Measurements from ENCODE around the gene SERPINA4.

The SERPINA4 gene

GRCh38 chr14:94581127-94581999 lies 20.1 kb downstream of the SERPINA4 start, which contains the start of gene SERPINA5:
Gene SERPINA5 (plus strand): TSS chr14:94581426. CDS start chr14:94587363, 5,937 bp downstream.
- Histone ChIP-seq H3K36me3 (ENCODE audit: control insufficient read depth, low read length) (no peaks in the 10 kb centered on the region), H3K4me3 (ENCODE audit: low read length) (no peak within 1 kb of the TSS), H3F3A (ENCODE audit: control insufficient read depth, insufficient read depth) (no peaks in the 10 kb centered on the region), H3K4me2 (ENCODE audit: low read length) (no peak within 1 kb of the TSS), H3K79me2 (ENCODE audit: control insufficient read depth, low read length) (no peaks in the 10 kb centered on the region), H3K27ac (ENCODE audit: low read depth, low read length) (no peak within 1 kb of the TSS), H4K20me1 (ENCODE audit: control insufficient read depth, insufficient read depth, low read depth, low read length) (no peaks in the 10 kb centered on the region), H3K9me2 (replicated peaks; ENCODE audit: control insufficient read depth, low read length) (no peaks in the 10 kb centered on the region), H3K4me1 (ENCODE audit: control insufficient read depth, low read length) (no peaks in the 10 kb centered on the region), H3K27me3 (ENCODE audit: control insufficient read depth, low read length) (peaks cover 10% of the 10 kb centered on the region; the same call in 1 of the 2 replicates), H3K9me3 (ENCODE audit: control insufficient read depth, insufficient read depth, low read length) (no peaks in the 10 kb centered on the region)
- TF ChIP-seq EZH2phosphoT487 (IDR thresholded peaks at IDR 0.05; ENCODE audit: borderline replicate concordance, low read length) (no peak), CTCF (IDR thresholded peaks at IDR 0.05; ENCODE audit: low read depth, low read length, poor library complexity, severe bottlenecking) (no peak)

GRCh38 chr14:94582199-94582750 lies 21.0 kb downstream of the SERPINA4 start:
- Histone ChIP-seq H3K4me3 (ENCODE audit: low read length) (no peak overlapping the region), H3K27me3 (ENCODE audit: control insufficient read depth, low read length) (peaks cover 10% of the 10 kb centered on the region; the same call in 1 of the 2 replicates), H3K27ac (ENCODE audit: low read depth, low read length) (no peak overlapping the region), H3F3A (ENCODE audit: control insufficient read depth, insufficient read depth) (no peaks in the 10 kb centered on the region), H4K20me1 (ENCODE audit: control insufficient read depth, insufficient read depth, low read depth, low read length) (no peaks in the 10 kb centered on the region), H3K4me2 (ENCODE audit: low read length) (no peak overlapping the region), H3K79me2 (ENCODE audit: control insufficient read depth, low read length) (no peaks in the 10 kb centered on the region), H3K9me3 (ENCODE audit: control insufficient read depth, insufficient read depth, low read length) (no peaks in the 10 kb centered on the region), H3K9me2 (replicated peaks; ENCODE audit: control insufficient read depth, low read length) (no peaks in the 10 kb centered on the region), H3K4me1 (ENCODE audit: control insufficient read depth, low read length) (no peaks in the 10 kb centered on the region), H3K36me3 (ENCODE audit: control insufficient read depth, low read length) (no peaks in the 10 kb centered on the region)
- TF ChIP-seq CTCF (IDR thresholded peaks at IDR 0.05; ENCODE audit: low read depth, low read length, poor library complexity, severe bottlenecking) (no peak), EZH2phosphoT487 (IDR thresholded peaks at IDR 0.05; ENCODE audit: borderline replicate concordance, low read length) (no peak)

GRCh38 chr14:94582851-94583250 lies 21.6 kb downstream of the SERPINA4 start:
- Histone ChIP-seq H3K9me3 (ENCODE audit: control insufficient read depth, insufficient read depth, low read length) (no peaks in the 10 kb centered on the region), H3K79me2 (ENCODE audit: control insufficient read depth, low read length) (no peaks in the 10 kb centered on the region), H3K36me3 (ENCODE audit: control insufficient read depth, low read length) (no peaks in the 10 kb centered on the region), H3K27ac (ENCODE audit: low read depth, low read length) (no peak overlapping the region), H3K27me3 (ENCODE audit: control insufficient read depth, low read length) (peaks cover 9% of the 10 kb centered on the region; the same call in 1 of the 2 replicates), H3K4me3 (ENCODE audit: low read length) (no peak overlapping the region), H4K20me1 (ENCODE audit: control insufficient read depth, insufficient read depth, low read depth, low read length) (no peaks in the 10 kb centered on the region), H3K4me1 (ENCODE audit: control insufficient read depth, low read length) (no peaks in the 10 kb centered on the region), H3F3A (ENCODE audit: control insufficient read depth, insufficient read depth) (no peaks in the 10 kb centered on the region), H3K9me2 (replicated peaks; ENCODE audit: control insufficient read depth, low read length) (no peaks in the 10 kb centered on the region), H3K4me2 (ENCODE audit: low read length) (no peak overlapping the region)
- TF ChIP-seq CTCF (IDR thresholded peaks at IDR 0.05; ENCODE audit: low read depth, low read length, poor library complexity, severe bottlenecking), result no peak
